HG02852 (cell line): Measurements from ENCODE around the gene CR1.
"Not testable (repeated sequence)": the region's sequence is repeated elsewhere in the genome, so short reads cannot be mapped to it uniquely, and the experiment has no call there.

Source experiments
- ATAC-seq: cut with Tn5 transposase; IDR thresholded peaks from one replicate; pipeline ENCODE4 v1.9.1; 2021; ENCODE audit warnings: mild to moderate bottlenecking, moderate library complexity; ENCODE audit not compliant: unreplicated experiment

The CR1 gene

DNA sequence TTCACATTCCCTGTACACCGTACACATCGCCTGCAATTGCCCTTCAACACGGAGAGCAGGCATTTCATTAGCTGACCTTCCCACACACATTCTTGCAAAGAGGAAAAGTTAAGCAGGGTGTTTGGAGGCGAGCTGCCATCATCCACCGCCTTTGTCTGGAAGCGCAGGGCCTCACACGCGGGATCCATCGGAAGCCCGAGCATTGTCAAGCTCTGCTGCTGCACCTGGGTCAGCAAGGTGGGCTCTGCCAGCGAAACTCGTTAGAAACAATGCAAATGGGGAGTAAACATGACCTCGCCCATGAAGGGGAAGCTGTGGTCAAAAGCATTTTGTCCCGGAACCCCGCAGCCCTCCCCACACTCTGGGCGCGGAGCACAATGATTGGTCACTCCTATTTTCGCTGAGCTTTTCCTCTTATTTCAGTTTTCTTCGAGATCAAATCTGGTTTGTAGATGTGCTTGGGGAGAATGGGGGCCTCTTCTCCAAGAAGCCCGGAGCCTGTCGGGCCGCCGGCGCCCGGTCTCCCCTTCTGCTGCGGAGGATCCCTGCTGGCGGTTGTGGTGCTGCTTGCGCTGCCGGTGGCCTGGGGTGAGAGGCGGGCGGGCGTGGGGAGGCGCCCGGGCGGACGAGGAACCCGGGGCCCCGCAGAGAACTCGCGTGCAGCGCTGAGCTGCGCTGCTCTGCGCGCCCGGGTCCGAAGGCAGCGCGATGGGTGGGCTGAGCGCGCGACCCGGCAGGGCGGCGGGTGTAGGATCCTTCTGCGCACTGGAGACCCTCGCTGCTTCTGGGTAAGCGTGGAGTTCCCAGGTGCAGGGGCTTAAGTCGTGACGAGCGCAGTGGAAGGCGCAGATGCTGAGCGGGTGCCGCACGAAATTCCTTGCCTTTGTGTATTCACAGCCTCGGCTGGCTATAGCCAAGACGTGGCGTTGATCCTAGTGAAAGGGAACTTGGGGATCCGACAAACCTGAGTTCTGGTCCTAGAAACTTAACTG, at the start of gene CR1:
TSS of gene CR1 (plus strand) at position 357 of the 992 bp plus-strand sequence. CDS start at position 468, 111 bp downstream.
- ATAC-seq = peak; percentile 46

DNA sequence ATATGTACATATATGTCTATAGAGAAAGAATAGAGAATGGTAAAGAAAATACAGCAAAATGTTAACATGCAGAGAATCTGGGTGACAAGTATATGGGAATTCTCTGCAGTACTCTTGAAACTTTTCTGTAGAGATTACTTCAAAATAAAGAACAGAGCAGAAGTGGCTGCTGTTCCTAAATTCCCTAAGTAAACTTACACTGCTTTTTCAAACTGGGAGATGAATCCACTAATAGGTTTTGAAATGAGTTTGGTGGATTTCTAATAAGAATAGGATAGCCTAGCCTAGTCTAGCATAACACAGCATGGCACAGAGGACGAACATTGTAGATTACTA, 42.3 kb upstream of the CR1 start:
- ATAC-seq = no peak

DNA sequence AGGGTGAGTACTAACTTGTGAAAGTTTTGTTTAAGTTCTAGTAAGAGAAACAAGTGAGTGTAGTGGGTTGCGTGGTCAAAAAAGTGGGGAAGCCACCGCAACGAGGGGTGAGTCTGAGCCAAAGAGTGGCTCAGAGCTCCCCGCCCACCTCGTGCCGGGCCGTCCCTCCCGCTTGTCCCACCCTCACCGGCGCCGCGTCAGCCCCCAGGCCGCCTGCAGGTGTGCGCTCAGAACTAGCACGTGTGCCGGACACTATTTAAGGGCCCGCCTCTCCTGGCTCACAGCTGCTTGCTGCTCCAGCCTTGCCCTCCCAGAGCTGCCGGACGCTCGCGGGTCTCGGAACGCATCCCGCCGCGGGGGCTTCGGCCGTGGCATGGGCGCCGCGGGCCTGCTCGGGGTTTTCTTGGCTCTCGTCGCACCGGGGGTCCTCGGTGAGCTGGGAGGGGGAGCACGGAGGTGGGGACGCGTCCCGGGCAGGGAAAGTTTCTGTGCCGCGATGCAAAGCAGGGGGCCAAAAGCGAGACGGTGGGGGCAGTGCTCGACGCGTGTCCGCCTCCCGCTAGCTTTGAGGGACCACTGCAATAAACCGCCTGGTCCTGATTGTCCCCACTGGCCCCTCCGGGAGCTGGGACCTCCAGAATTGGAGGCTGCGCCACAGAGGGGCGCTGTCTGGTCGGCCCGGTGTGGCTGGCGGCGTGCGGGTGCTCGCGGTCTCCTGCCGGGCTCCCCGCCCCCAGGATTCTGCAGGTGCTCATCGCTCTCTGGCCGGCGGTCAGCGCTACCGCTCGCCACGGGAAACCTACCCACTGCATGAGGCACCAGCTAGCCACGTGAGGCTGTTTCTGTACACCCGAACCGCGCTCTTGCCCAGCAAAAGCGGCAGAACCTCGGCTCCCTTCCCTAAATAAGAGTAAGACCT, 41.7 kb upstream of the CR1 start, which contains the start of gene CR2:
TSS of gene CR2 (plus strand) at position 283 of the 919 bp plus-strand sequence. CDS start at position 374, 91 bp downstream.
- peak; percentile 84 for ATAC-seq

DNA sequence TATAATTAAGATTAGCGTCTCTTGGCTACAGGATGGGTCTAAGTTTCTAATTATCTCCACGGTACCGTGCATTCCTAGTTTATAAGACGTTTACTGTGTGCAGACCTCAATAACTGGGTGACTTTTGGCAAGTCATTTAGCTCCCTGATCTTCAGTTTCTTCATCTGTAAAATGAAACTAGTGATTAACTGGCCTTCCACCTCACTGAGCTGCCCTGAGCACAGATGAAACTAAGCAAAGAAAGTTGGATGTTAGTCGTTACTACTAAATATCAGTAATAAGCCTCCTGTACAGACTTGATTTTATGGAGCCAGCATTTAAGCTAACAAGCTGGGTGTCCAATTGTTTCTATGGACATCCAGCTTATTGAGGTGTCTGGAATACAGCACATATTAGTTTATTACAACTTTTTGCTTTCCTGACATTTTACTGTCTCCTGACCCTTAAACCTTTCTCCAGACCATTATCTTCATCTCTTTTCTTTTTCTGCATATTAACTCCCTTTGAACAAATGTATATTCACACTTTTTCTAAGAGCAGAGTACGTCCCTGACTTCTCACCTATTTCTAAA, 40.7 kb upstream of the CR1 start:
- ATAC-seq = peak; percentile 39

DNA sequence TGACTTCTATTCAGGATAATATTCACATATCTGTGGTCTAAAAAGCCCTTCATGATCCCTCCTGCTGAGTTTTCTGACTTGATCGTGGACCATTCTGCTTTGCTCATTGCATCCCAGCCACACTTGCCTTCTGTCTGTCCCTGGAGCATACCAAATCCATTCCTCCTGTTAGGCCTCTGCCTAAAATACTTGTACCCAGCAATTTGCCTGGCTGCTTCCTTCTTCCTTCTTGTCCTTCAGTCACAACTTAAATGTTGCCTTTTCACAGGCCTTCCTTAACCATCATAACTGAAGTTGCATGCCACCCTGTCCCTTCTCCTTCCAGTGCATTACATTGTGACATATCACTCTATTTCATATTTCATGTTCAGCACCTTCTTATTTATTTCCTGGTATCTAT, 37.5 kb upstream of the CR1 start:
- ATAC-seq = no peak

DNA sequence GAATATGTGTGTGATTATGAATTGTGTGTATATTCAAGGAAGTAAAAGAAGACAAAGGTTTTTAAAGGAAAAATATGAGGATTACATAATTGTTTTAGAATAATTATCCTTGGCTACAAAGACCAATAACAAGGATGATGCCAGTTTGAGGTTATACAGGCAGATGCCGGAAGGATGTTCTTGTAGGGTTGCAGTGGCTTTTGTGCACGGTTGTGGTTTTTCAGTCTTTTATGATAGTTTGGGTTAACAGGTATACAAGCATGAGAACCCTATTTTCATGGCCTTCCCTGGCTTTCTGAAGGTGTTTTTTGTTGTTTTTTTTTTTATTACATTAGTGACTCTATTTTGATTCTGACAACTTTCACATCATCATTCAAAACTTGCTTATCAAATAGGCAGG, 36.9 kb upstream of the CR1 start:
- ATAC-seq = no peak

DNA sequence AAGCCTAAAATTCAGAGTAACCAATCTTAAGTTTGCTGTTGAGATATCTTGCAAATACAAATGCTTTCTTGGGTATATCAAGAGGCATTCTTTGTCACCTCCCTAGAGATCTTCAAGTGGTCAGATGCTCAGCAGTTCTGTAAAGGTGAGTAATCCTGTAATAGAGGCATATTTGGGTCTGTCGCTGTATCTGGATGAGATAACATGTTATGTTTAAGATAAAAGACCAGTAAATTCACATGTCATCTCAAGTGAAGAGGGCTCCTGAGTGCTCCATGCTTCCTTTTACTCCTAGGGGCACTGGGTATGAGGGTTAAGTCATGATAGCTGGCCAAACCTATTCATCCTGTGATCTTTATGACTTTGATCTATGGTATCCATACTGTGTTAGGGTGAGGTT, 34.3 kb upstream of the CR1 start:
- ATAC-seq = no peak

DNA sequence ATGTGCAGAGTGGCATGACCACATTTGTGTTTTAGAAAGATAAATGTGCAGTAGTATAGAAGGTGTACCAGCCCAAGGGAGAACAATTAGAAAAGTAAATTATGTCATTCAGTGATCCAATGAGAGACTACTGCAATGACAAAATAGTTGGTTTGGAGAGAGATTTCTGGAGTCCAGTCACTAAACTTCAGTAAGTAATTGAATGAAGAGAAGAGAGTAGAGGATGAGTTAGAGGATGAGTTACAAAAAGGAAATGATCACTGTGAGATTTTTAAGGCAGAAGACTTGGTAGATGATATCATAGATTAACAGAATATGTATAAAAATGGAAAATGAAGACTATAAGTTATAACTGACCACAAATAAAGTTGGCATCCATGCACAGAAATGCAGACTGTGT, 33.4 kb upstream of the CR1 start:
- ATAC-seq = no peak

DNA sequence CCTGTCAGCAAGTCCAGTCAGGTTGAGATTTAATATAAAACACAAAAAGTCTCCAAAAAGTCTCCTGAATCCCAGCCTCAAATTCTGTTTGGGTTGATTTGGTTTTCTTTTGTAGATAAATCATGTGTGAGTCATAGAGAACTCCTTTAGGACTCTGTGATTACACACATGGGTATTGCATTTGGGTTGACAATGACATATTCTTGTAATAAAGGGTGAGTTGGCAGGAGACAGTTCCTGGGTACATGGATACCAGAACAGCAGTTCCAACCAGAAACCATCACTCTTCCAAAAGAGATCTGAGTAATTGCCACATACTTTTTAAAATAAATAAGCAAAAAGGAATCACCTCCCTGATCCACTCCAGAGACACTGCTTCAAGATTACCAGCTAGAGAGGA, 32.9 kb upstream of the CR1 start:
- ATAC-seq = no peak

DNA sequence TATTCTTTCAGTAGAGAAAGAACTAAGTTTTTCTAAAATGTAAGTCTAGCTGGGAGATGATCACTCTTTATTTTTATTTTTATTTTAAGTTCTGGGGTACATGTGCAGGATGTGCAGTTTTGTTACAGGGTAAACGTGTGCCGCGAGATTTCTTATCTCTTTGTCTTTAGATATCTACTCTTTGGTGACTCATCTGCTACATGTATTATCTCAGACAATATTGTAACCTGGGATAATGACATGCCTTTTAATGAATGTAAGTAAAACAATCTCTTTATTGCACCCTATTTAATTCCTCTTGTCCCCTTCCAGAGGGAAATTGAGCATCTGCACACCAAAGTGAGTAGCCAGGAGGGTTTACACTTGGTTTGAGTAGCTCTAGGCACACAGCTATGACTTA, 32.4 kb upstream of the CR1 start:
- no peak for ATAC-seq

DNA sequence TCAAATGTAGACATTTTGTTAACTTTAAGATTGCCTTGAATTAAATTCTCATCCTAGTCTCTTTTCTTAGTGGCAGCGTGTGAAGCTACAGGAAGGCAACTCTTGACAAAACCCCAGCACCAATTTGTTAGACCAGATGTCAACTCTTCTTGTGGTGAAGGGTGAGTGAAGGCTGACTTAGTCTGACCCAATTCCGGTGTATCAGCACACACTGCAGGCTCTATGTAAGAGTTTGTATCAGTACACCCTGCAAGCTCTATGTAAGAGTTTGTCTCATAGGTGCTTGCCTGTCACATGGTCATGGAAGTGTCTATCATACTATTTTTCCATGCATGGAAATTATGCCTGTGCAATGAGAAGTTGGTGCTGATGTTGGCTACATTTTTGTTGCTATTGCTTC, 25.0 kb upstream of the CR1 start:
- no peak for ATAC-seq

DNA sequence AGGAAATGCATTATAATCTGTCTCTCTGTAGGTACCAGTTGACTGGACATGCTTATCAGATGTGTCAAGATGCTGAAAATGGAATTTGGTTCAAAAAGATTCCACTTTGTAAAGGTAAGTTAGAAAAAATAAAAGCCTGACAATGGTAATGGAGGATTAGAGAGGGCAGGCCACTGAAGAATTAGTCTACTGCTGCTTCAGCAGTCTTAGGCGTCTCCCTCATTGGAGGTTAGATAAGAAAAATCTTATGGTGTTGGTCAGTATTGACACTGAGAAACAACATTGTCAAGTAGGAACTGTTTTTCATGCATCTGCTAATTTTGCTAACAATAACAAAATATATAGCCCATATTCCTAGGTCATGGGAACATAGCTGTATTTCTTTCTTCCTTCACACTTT, 21.7 kb upstream of the CR1 start:
- ATAC-seq = no peak

DNA sequence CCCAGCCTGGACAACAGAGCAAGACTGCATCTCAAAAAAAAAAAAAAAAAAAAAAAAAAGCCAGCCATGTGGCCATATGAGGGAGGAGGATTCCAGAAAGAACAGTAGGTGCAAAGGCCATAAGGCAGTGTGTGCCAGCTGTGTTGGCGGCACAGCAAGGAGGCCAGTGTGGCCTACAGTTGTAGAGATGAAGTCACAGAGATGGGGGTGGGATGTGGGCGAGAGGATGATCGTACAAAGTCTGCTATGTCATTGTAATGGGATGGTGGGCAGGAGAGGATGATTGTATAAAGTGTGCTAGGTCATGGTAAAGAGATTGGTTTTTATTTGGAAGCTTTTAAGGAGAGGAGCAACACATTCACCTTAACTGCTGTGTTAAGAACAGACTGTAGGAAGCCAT, 9.8 kb upstream of the CR1 start:
- no peak for ATAC-seq

DNA sequence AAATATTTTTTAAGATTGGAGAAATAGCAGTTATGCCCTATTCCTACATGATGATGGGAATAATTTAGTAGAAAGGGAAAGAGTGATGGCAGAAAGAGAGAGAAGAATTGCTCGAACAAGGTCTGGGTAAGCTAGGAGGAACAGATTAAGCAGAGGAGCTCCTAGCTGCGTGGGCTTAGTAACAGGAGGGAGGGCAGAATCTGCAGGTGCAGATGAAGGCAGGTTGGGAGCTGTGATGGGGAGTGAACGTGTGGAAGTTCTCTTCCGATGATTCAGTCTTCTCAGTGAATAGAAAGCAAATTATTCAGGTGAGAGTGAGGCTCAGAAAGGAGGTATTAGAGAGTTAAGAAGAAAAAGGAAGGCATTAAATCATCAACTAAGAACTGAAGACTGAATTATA, 8.3 kb upstream of the CR1 start:
- ATAC-seq = no peak

DNA sequence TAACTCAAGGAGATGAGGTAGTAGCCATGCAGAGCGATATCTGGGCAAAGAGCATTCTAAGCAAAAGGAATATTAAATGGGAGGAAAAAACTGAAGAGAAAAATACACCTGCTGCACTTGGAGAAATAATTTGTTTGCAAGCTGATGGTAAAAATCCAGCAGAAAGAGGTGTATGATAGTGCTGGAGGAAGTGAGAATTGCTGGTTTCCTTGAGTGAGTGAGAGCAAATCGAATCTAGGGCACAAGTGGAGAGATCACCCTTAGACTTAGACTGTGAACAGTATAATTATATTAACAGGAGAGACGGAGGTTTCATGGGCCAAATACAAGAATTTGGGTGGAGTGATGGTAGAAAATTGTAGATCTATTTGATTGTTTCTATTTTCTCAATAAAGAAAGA, 2.7 kb upstream of the CR1 start:
- no peak for ATAC-seq

DNA sequence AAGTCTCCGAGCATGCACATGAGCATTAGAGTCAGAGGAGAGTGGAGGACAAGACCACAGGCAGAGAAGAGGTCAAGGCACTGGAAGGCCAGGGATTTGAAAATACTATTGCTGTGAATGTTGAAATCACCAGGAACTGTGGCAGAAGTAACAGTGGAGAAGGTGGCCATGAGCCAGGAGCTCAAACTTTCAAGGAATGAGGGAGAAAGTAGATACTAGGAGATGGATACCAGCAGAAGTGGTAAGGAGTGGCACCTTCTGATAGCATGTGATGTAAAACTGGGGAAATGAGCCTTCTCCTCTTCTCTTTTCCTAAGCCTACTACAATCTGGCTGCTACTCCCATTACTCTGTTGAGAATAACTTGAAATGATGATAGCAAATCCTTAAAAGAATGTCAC, 1.8 kb upstream of the CR1 start:
- no peak for ATAC-seq

DNA sequence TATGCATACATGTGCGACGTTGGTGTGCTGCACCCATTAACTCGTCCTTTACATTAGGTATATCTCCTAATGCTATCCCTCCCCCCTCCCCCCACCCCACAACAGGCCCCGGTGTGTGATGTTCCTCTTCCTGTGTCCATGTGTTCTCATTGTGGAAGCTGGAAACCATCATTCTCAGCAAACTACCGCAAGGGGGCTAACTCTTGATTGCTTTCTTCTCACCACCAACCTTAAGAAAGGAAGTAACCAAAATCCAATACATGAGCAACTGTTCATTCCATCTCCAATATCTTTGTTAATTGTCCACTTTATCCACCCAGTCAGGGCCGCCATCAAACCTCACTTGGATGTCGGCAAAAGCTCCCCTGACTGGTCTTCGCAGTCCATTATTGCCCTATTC, 676 bp upstream of the CR1 start:
- not testable (repeated sequence) for ATAC-seq

DNA sequence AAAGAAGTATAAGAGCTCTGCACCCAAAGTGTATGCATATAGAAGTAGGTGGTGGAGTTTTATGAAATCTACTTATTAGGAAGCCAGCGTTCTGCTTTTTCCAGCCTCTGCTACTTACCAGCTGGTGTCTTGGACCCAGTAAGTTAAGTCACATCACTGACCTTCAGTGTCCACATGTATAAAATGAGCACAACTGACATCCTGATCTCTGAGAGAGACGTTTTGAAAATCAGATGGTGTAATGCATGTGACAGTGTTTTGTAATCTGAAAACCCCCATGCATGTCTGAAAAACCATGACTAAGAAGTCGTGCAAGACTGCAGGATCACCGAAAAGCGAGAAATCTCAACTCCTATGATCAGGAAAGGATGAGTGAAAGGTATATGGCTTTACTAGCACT, 2.0 kb downstream of the CR1 start:
- ATAC-seq = no peak

DNA sequence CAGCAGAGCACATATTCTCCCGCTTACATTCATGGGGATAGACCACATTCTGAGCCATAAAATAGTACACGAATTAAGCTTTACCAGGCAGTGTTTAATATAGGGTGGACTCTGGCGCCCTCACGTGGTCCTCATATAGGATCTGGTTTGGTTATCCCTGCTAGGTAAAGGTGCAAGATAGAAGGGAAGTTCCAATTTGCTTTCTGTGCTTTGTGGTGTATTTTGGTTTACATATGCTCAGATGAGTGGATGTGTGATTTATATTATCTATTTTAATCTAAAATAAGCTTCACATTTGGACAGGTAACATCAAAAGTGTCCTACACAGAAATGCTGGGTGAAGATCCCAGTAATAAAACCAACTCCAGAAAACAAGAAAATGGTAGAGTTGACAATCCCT, 3.6 kb downstream of the CR1 start:
- no peak for ATAC-seq

DNA sequence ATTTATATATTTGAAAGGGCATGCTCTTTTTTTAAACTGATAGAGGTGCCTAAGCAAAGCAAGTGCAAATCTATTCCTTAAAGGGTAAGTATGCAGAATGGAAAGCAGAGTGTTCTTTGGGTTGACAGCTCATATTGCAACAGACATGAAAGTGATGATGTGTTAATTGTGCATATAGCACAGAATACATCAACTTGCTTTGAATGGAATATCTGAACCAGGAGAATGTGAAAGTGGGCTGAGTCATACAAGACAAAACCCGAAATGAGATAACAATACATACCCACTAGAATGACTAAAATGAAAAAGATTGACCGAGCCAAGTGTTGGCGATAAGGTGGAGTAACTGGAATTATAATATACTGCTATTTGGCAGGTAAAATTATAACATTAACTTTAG, 4.3 kb downstream of the CR1 start:
- no peak for ATAC-seq

DNA sequence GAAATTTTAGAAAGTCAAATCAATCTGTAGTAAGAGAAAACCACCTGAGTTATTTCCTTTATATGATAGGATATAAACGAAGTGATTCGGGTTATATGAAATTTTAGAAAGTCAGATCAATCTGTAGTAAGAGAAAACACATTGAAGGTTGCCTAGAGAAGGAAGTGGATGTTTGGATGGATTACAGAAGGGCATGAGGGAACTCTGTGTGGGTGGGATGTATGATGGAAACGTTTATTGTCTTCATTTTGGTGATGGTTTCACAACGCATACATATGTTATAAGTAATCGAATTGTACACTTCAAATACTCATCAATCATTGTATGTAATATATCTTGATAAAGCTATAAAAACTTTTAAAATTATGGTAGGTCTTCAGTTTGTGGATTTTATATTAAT, 5.1 kb downstream of the CR1 start:
- no peak for ATAC-seq
